Measurements from ENCODE around the gene ITPK1. TPM values are rescaled to one million over a fixed set of nuclear protein-coding genes. Genes with fewer than 3 reads are reported as not detected.

Gene ITPK1
- total and polyA plus RNA-seq, 12 donors: 47.1 to 152 (median 92.7) TPM

- Histone ChIP-seq H3K4me1 (peaks cover 10 to 73% (median 65%) of the 10 kb centered on the region in 9 donors), H3K4me3 (no peak overlapping the region), H3K27ac (peak overlapping the region in 4 of 10 donors; percentile 19 to 55 (median 43)), H3K27me3 (no peaks in the 10 kb centered on the region), H3K36me3 (no peaks in the 10 kb centered on the region), H3K9me3 (no peaks in the 10 kb centered on the region)
- ATAC-seq (peak in 6 of 8 donors; percentile 25 to 59 (median 42)), DNase-seq (no peak)
- 86 to 87% methylated on average over 7 of the region's 7 CpGs for WGBS, 2 donors
- peak in 8 of 9 donors; percentile 9 to 63 (median 53) for TF ChIP-seq CTCF (IDR thresholded peaks at IDR 0.05)
- intact Hi-C loops (cut with DNase I): loop anchor here in 1 of 10 donors (5.0 kb wide), 1 partner anchor 82 kb away; no protein-coding TSS in a partner anchor
These were observed 81.6 kb downstream of the ITPK1 start for GRCh38 chr14:93033983-93034670.

- H3K4me3 ChIP-seq: no peak overlapping the region
- no peak for TF ChIP-seq CTCF (IDR thresholded peaks at IDR 0.05)
- intact Hi-C loops (cut with DNase I): loop anchor here in 1 of 10 donors (5.0 kb wide), 1 partner anchor 81 kb away; no protein-coding TSS in a partner anchor
- no peaks in the 10 kb centered on the region for H3K27me3 ChIP-seq
- ATAC-seq (no peak), DNase-seq (no peak)
- H3K4me1 ChIP-seq: peaks cover 10 to 75% (median 64%) of the 10 kb centered on the region in 9 donors
- peak overlapping the region in 7 of 10 donors; percentile 0 to 58 (median 41) for H3K27ac ChIP-seq
- 78 to 87% methylated on average over 6 of the region's 6 CpGs for WGBS, 2 donors
- no peaks in the 10 kb centered on the region for H3K9me3 ChIP-seq
- no peaks in the 10 kb centered on the region for H3K36me3 ChIP-seq
These were observed 82.4 kb downstream of the ITPK1 start for GRCh38 chr14:93033084-93033982.

GRCh38 chr14:93032421-93032936 lies 83.2 kb downstream of the ITPK1 start:
- DNase-seq: no peak
- intact Hi-C loops (cut with DNase I): loop anchor here in 1 of 10 donors (5.0 kb wide), 1 partner anchor 80 kb away; no protein-coding TSS in a partner anchor

More at GRCh38 chr14:93032421-93032936, 83.2 kb downstream of the ITPK1 start:
- peak in 2 of 8 donors; percentile 5 to 23 for ATAC-seq
- 31 to 38% methylated on average over 11 of the region's 11 CpGs for WGBS, 2 donors
- TF ChIP-seq CTCF (IDR thresholded peaks at IDR 0.05): no peak
- Histone ChIP-seq H3K27me3 (no peaks in the 10 kb centered on the region), H3K27ac (peak overlapping the region in 5 of 10 donors; percentile 0 to 58 (median 41)), H3K4me3 (no peak overlapping the region), H3K36me3 (no peaks in the 10 kb centered on the region), H3K9me3 (no peaks in the 10 kb centered on the region), H3K4me1 (peaks cover 10 to 79% (median 62%) of the 10 kb centered on the region in 9 donors)

All from heart right ventricle (tissue), 16 donors.